GM20000 (cell line): Measurements from ENCODE around the gene GRID2.

ENCODE experiments used
- DNase-seq: peaks from one replicate; pipeline ENCODE4 v3.0.0; 2012; ENCODE audit warnings: low spot score
- TF ChIP-seq, protein P1 (sequence below): IDR thresholded peaks from 2 replicates; pipeline ENCODE4 v1.5.1; 2012; ENCODE audit warnings: mild to moderate bottlenecking, control low read depth; ENCODE audit errors: extremely low read depth, missing control alignments

Gene GRID2

GRCh38 chr4:92953462-92953861, 649.7 kb downstream of the GRID2 start:
- no peak for DNase-seq
- TF ChIP-seq, protein P1, sequence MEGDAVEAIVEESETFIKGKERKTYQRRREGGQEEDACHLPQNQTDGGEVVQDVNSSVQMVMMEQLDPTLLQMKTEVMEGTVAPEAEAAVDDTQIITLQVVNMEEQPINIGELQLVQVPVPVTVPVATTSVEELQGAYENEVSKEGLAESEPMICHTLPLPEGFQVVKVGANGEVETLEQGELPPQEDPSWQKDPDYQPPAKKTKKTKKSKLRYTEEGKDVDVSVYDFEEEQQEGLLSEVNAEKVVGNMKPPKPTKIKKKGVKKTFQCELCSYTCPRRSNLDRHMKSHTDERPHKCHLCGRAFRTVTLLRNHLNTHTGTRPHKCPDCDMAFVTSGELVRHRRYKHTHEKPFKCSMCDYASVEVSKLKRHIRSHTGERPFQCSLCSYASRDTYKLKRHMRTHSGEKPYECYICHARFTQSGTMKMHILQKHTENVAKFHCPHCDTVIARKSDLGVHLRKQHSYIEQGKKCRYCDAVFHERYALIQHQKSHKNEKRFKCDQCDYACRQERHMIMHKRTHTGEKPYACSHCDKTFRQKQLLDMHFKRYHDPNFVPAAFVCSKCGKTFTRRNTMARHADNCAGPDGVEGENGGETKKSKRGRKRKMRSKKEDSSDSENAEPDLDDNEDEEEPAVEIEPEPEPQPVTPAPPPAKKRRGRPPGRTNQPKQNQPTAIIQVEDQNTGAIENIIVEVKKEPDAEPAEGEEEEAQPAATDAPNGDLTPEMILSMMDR, result no peak

DNA sequence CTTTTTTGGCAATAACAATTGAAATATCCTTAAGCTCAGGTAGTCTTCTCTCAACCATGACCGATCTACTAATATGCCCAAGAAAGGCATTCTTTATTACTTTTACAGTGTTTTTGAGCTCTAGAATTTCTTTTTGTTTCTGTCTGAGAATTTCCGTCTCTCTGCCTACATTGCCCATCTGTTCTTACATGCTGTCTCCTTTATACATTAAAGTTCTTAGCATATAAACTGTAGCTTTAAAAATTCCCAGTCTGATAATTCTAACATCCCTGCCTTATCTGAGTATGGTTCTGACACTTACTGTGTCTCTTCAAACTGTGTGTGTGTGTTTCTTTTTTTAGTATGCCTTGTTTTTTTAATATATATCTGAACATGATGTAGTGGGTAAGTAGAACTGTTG, 658.1 kb downstream of the GRID2 start:
- TF ChIP-seq, protein P1, result no peak
- DNase-seq, result no peak

- no peak for DNase-seq
- TF ChIP-seq, protein P1, result no peak
Observed at GRCh38 chr4:92962831-92963230, 659.1 kb downstream of the GRID2 start.

- TF ChIP-seq, protein P1, result no peak
- no peak for DNase-seq
Observed at GRCh38 chr4:92968556-92968955, 664.8 kb downstream of the GRID2 start.

- DNase-seq, result no peak
- TF ChIP-seq, protein P1, result no peak
Observed at GRCh38 chr4:92968996-92969395, 665.2 kb downstream of the GRID2 start.

GRCh38 chr4:92969650-92970379, 666.0 kb downstream of the GRID2 start:
- TF ChIP-seq, protein P1, result no peak
- no peak for DNase-seq

- TF ChIP-seq, protein P1, result no peak
- DNase-seq, result no peak
Observed at GRCh38 chr4:92970996-92971395, 667.2 kb downstream of the GRID2 start.
